ENCODE results near the gene PPP1R1C. TPM values are rescaled to one million over a fixed set of nuclear protein-coding genes. Genes with fewer than 3 reads are reported as not detected.

Gene PPP1R1C
- total RNA-seq, 1 donor from 2014 or later, result 5.5 TPM

DNA sequence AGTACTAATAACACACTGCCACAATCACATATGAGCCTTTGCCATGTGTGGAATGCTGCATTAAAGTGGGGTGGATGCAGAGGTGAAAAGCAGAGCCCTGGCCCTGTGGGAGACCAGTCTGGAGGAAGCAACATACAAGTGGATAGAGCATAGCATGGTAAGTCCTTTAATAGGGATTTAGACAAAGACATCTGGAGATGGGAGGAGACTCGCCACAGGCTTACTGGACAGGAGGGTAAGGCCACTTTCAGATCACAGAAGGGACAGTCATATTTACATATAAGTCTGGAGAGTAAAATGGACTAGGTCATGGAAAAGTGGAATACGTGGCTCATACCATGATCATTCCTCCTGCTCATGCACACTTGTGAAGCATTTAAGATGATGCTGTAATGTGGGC lies 84.3 kb downstream of the PPP1R1C start:
- H3K4me2 ChIP-seq, result no peak overlapping the region
- H3K9me3 ChIP-seq (ENCODE audit: low read depth), result no peaks in the 10 kb centered on the region
- H3F3A ChIP-seq (ENCODE audit: low read depth), result no peaks in the 10 kb centered on the region
- no peaks in the 10 kb centered on the region for H4K20me1 ChIP-seq (ENCODE audit: low read depth)
- no peak for DNase-seq (ENCODE audit: low spot score)
- H3K4me3 Mint-ChIP-seq, result no peak overlapping the region
- H3K36me3 ChIP-seq, result no peaks in the 10 kb centered on the region
- no peak overlapping the region for H3K27ac Mint-ChIP-seq
- H3K27me3 ChIP-seq, result no peaks in the 10 kb centered on the region
- H3K9ac ChIP-seq, result no peak overlapping the region
- no peaks in the 10 kb centered on the region for H3K36me3 Mint-ChIP-seq
- H3K9me3 Mint-ChIP-seq, result no peaks in the 10 kb centered on the region
- peaks cover 13% of the 10 kb centered on the region for H3K4me1 ChIP-seq
- no peak overlapping the region for H3K27ac ChIP-seq
- H3K27me3 Mint-ChIP-seq (ENCODE audit: insufficient read depth, low read depth), result no peaks in the 10 kb centered on the region
- no peak overlapping the region for H2AFZ ChIP-seq (replicated peaks)
- TF ChIP-seq EZH2phosphoT487 (IDR thresholded peaks at IDR 0.05) (no peak), EZH2 (IDR thresholded peaks at IDR 0.05) (no peak)
- H3K79me2 ChIP-seq (ENCODE audit: low read depth), result no peaks in the 10 kb centered on the region
- peaks cover 22% of the 10 kb centered on the region for H3K4me1 Mint-ChIP-seq
- H3K4me3 ChIP-seq, result no peak overlapping the region

DNA sequence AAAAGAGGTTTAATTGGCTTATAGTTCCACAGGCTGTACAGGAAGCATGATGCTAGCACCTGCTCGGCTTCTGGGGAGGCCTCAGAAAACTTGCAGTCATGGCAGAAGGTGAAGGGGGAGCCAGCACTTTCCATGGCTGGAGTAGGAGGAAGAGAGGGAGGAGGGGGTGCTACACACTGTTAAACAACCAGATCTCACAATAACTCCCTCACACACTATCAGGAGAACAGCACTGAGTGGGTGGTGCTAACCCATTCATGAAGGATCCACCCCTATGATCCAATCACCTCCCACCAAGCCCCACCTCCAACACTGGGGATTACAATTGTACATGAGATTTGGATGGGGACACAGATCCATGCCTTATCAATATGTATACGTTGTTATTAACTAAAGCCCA lies 85.1 kb downstream of the PPP1R1C start:
- Histone ChIP-seq H4K20me1 (ENCODE audit: low read depth) (no peaks in the 10 kb centered on the region), H3K4me3 (no peak overlapping the region), H3K27me3 (no peaks in the 10 kb centered on the region), H3K9me3 (ENCODE audit: low read depth) (no peaks in the 10 kb centered on the region), H3F3A (ENCODE audit: low read depth) (no peaks in the 10 kb centered on the region), H2AFZ (replicated peaks) (no peak overlapping the region), H3K4me1 (peaks cover 13% of the 10 kb centered on the region), H3K9ac (no peak overlapping the region), H3K4me2 (no peak overlapping the region), H3K79me2 (ENCODE audit: low read depth) (no peaks in the 10 kb centered on the region), H3K27ac (no peak overlapping the region), H3K36me3 (no peaks in the 10 kb centered on the region)
- no peaks in the 10 kb centered on the region for H3K9me3 Mint-ChIP-seq
- H3K27ac Mint-ChIP-seq, result no peak overlapping the region
- peaks cover 22% of the 10 kb centered on the region for H3K4me1 Mint-ChIP-seq
- H3K36me3 Mint-ChIP-seq, result no peaks in the 10 kb centered on the region
- no peaks in the 10 kb centered on the region for H3K27me3 Mint-ChIP-seq (ENCODE audit: insufficient read depth, low read depth)
- DNase-seq (ENCODE audit: low spot score), result no peak
- H3K4me3 Mint-ChIP-seq, result no peak overlapping the region
- TF ChIP-seq, protein P1, sequence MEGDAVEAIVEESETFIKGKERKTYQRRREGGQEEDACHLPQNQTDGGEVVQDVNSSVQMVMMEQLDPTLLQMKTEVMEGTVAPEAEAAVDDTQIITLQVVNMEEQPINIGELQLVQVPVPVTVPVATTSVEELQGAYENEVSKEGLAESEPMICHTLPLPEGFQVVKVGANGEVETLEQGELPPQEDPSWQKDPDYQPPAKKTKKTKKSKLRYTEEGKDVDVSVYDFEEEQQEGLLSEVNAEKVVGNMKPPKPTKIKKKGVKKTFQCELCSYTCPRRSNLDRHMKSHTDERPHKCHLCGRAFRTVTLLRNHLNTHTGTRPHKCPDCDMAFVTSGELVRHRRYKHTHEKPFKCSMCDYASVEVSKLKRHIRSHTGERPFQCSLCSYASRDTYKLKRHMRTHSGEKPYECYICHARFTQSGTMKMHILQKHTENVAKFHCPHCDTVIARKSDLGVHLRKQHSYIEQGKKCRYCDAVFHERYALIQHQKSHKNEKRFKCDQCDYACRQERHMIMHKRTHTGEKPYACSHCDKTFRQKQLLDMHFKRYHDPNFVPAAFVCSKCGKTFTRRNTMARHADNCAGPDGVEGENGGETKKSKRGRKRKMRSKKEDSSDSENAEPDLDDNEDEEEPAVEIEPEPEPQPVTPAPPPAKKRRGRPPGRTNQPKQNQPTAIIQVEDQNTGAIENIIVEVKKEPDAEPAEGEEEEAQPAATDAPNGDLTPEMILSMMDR (IDR thresholded peaks at IDR 0.05), result no peak
- TF ChIP-seq EZH2phosphoT487 (IDR thresholded peaks at IDR 0.05) (no peak), EZH2 (IDR thresholded peaks at IDR 0.05) (no peak)

DNA sequence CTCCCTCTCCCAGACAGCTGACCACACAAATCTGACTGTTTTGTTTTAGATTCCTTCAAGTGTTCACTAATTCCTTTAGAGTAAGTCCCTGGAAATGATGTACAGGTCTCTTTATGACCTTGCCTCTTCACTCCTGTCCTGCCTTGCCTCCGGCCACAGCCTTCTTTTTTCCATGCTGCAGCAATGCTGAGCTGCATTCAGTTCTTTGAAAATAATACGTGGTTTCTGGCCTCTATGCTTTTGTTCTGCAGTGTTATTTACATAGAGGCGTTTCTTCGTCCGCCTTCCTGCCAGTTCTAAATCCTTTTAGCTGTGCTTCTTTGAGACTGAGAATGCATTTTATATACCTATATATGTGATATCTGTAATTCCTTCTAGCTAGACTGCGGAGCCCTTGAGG lies 87.2 kb downstream of the PPP1R1C start:
- no peak overlapping the region for H3K4me2 ChIP-seq
- no peaks in the 10 kb centered on the region for H4K20me1 ChIP-seq (ENCODE audit: low read depth)

DNA sequence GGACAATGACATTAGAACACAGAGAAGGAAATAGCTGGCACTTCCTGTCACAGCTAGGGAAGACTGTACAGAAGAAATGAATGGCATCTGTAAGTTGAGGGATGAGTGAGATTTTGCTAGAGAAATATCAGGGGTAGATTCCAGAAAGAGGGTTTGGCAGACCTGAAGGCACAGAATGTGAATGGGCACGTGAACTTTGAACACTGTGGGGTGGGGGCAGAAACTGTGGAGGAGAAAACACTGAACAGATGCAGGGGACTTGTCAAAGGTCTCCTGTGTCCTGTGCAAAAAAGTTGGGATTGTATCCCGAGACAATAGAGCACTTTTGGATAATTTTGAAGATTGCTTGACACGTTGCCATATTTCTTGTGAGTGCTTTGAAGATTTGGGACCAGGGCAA lies 88.0 kb downstream of the PPP1R1C start:
- H3K4me1 Mint-ChIP-seq, result peaks cover 16% of the 10 kb centered on the region
- no peak overlapping the region for H2AFZ ChIP-seq (replicated peaks)
- H3K4me1 ChIP-seq, result peaks cover 10% of the 10 kb centered on the region
- no peak overlapping the region for H3K4me2 ChIP-seq
- H3K9me3 ChIP-seq (ENCODE audit: low read depth), result no peaks in the 10 kb centered on the region
- TF ChIP-seq, protein P1 (IDR thresholded peaks at IDR 0.05), result no peak
- TF ChIP-seq EZH2 (IDR thresholded peaks at IDR 0.05) (no peak), EZH2phosphoT487 (IDR thresholded peaks at IDR 0.05) (no peak)
- no peak overlapping the region for H3K4me3 Mint-ChIP-seq
- H3K36me3 ChIP-seq, result no peaks in the 10 kb centered on the region
- no peaks in the 10 kb centered on the region for H3K36me3 Mint-ChIP-seq
- DNase-seq (ENCODE audit: low spot score), result no peak
- no peaks in the 10 kb centered on the region for H3K9me3 Mint-ChIP-seq
- no peak overlapping the region for H3K4me3 ChIP-seq
- no peaks in the 10 kb centered on the region for H3K27me3 ChIP-seq
- no peaks in the 10 kb centered on the region for H3F3A ChIP-seq (ENCODE audit: low read depth)
- H3K27ac ChIP-seq, result no peak overlapping the region
- H4K20me1 ChIP-seq (ENCODE audit: low read depth), result no peaks in the 10 kb centered on the region
- no peak overlapping the region for H3K9ac ChIP-seq
- H3K79me2 ChIP-seq (ENCODE audit: low read depth), result no peaks in the 10 kb centered on the region
- no peak overlapping the region for H3K27ac Mint-ChIP-seq
- H3K27me3 Mint-ChIP-seq (ENCODE audit: insufficient read depth, low read depth), result no peaks in the 10 kb centered on the region

More for the DNA sequence above, 87.2 kb downstream of the PPP1R1C start:
- H3K79me2 ChIP-seq (ENCODE audit: low read depth), result no peaks in the 10 kb centered on the region
- Mint-ChIP-seq H3K9me3 (no peaks in the 10 kb centered on the region), H3K27me3 (ENCODE audit: insufficient read depth, low read depth) (no peaks in the 10 kb centered on the region), H3K4me3 (no peak overlapping the region), H3K4me1 (peaks cover 21% of the 10 kb centered on the region), H3K36me3 (no peaks in the 10 kb centered on the region), H3K27ac (no peak overlapping the region)
- peaks cover 13% of the 10 kb centered on the region for H3K4me1 ChIP-seq
- no peak for DNase-seq (ENCODE audit: low spot score)
- H3K9me3 ChIP-seq (ENCODE audit: low read depth), result no peaks in the 10 kb centered on the region
- no peaks in the 10 kb centered on the region for H3F3A ChIP-seq (ENCODE audit: low read depth)
- no peaks in the 10 kb centered on the region for H3K27me3 ChIP-seq
- TF ChIP-seq EZH2 (IDR thresholded peaks at IDR 0.05) (no peak), EZH2phosphoT487 (IDR thresholded peaks at IDR 0.05) (no peak)
- TF ChIP-seq, protein P1 (IDR thresholded peaks at IDR 0.05), result no peak
- no peak overlapping the region for H2AFZ ChIP-seq (replicated peaks)
- H3K36me3 ChIP-seq, result no peaks in the 10 kb centered on the region
- H3K4me3 ChIP-seq, result no peak overlapping the region
- H3K9ac ChIP-seq, result no peak overlapping the region
- H3K27ac ChIP-seq, result no peak overlapping the region
